ENCODE data around the gene LDHD. TPM values are rescaled to one million over a fixed set of nuclear protein-coding genes. Genes with fewer than 3 reads are reported as not detected.

The LDHD gene
- total and polyA plus RNA-seq, 9 of the 15 experiments (the other 6 are each of a cell fraction or from before 2014, with no cell fraction given), result 0.19 to 0.86 (median 0.54) TPM; not detected in 3

DNA sequence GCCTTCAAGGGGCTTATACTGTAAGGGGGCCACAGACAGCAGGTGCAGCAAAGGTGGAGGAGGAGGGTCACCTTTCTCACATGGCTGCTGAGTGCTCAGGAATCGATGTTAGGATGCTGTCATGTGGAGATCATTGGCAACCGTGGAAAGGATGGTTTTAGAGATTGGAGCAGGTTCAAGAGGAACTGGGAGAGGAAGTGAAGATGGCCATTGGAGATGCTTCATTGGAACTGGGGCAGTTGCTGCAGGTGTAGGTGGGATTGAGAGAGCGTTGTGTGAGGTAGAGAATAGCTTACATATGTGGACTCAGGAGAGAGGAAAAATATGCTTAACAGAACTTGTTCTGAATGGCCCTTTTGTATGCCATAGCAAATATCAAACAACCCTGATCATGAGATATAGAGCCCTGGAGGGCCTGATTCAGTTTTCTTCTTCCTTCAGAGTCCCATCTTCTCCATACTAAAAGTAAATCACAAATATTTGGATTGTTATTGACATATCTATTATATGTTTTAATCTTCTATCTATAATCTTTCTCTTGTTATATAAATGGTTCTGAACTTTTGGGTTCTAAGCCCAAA, 40.8 kb downstream of the LDHD start:
- peaks cover 35 to 62% of the 10 kb centered on the region in 2 experiments for H3K4me1 ChIP-seq (replicated peaks in 1 of 2; ENCODE audit: control insufficient read depth in 2 of 2, insufficient read depth in 2 of 2, low read length in 2 of 2)
- peak overlapping the region; percentile 47 to 88; a peak in 3 of 4 replicates for H3K9ac ChIP-seq (ENCODE audit: insufficient read depth in 1 of 2, low read depth in 2 of 2, low read length in 2 of 2)
- ChIA-PET POLR2A (interaction anchor here (1.0 kb wide), 1 partner anchor 9 kb away, joined by 5 read pairs; no protein-coding TSS in a partner anchor), CTCF (ENCODE audit: low intra/inter-chr PET ratio) (no interaction called here)
- peak overlapping the region; percentile 81 for H3K27ac ChIP-seq (ENCODE audit: extremely low read depth, low read depth, low read length)
- no peak overlapping the region for H3K4me3 ChIP-seq
- H3K4me2 ChIP-seq (ENCODE audit: insufficient read depth, low read length), result peak overlapping the region; percentile 86
- ATAC-seq (no peak), FAIRE-seq (no peak), DNase-seq (ENCODE audit: extremely low read depth in 1 of 4, low spot score in 3 of 4) (no peak)
- intact Hi-C loops (cut with micrococcal nuclease) (no loop called here), in situ Hi-C loops (cut with MboI) (no loop called here)
- no peaks in the 10 kb centered on the region; the same call in 2 of the 3 replicates for H3K36me3 ChIP-seq (ENCODE audit: control insufficient read depth, insufficient read depth, low read length)
- peak overlapping the region; percentile 74 for H2AFZ ChIP-seq (ENCODE audit: low read depth, low read length)
- H3K9me1 ChIP-seq (ENCODE audit: control insufficient read depth, insufficient read depth, low read length), result no peaks in the 10 kb centered on the region
- no peaks in the 10 kb centered on the region for H3K9me3 ChIP-seq (replicated peaks; ENCODE audit: control insufficient read depth, insufficient read depth, low read depth, low read length)
- H3K79me2 ChIP-seq (ENCODE audit: control insufficient read depth, insufficient read depth, low read length), result peaks cover 90% of the 10 kb centered on the region
- BruUV-seq (replicated peaks), result no TSS peak
- no peaks in the 10 kb centered on the region for H4K20me1 ChIP-seq (replicated peaks; ENCODE audit: control insufficient read depth, insufficient read depth, low read length)
- 52% methylated on average over 3 of the region's 3 CpGs for WGBS (ENCODE audit: insufficient coverage, low coverage, missing lambda C conversion rate)
- no peaks in the 10 kb centered on the region for H3K27me3 ChIP-seq (ENCODE audit: control insufficient read depth in 2 of 2, insufficient read depth in 2 of 2, low read length in 2 of 2)
- TF ChIP-seq NEUROD1 (IDR thresholded peaks at IDR 0.05; ENCODE audit: borderline replicate concordance, low read depth, low read length, partially characterized antibody) (no peak), NFRKB (IDR thresholded peaks at IDR 0.05; ENCODE audit: low read depth) (peak; percentile 4; the same call in 1 of the 2 replicates), SPI1 (IDR thresholded peaks at IDR 0.05; ENCODE audit: borderline replicate concordance, low read depth, low read length) (peak; percentile 73), ZNF347 (CRISPR knock-in tag; IDR thresholded peaks at IDR 0.05; ENCODE audit: low read depth) (no peak), THRB (CRISPR knock-in tag; conservative IDR thresholded peaks at IDR 0.05) (0 out of 2 replicates have a peak, but pooled peaks have one; percentile 8), UBTF (IDR thresholded peaks at IDR 0.05; ENCODE audit: borderline replicate concordance in 1 of 2, low read depth in 2 of 2, low read length in 2 of 2) (0 out of 4 replicates have a peak, but pooled peaks of 1 of the 2 experiments have one; percentile 13), HDGF (IDR thresholded peaks at IDR 0.05) (0 out of 2 replicates have a peak, but pooled peaks have one; percentile 55), GABPA (tag; conservative IDR thresholded peaks at IDR 0.05; ENCODE audit: low read depth) (peak; percentile 11; the same call in 1 of the 2 replicates)
- TF ChIP-seq, protein P1, sequence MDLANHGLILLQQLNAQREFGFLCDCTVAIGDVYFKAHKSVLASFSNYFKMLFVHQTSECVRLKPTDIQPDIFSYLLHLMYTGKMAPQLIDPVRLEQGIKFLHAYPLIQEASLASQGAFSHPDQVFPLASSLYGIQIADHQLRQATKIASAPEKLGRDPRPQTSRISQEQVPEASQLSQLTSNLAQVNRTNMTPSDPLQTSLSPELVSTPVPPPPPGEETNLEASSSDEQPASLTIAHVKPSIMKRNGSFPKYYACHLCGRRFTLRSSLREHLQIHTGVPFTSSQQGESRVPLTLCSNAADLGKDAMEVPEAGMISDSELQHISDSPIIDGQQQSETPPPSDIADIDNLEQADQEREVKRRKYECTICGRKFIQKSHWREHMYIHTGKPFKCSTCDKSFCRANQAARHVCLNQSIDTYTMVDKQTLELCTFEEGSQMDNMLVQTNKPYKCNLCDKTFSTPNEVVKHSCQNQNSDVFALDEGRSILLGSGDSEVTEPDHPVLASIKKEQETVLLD (IDR thresholded peaks at IDR 0.05), result 0 out of 2 replicates have a peak, but pooled peaks have one; percentile 7
- TF ChIP-seq, protein P2, sequence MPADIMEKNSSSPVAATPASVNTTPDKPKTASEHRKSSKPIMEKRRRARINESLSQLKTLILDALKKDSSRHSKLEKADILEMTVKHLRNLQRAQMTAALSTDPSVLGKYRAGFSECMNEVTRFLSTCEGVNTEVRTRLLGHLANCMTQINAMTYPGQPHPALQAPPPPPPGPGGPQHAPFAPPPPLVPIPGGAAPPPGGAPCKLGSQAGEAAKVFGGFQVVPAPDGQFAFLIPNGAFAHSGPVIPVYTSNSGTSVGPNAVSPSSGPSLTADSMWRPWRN (IDR thresholded peaks at IDR 0.05; ENCODE audit: low read depth), result no peak
- TF ChIP-seq, protein P3, sequence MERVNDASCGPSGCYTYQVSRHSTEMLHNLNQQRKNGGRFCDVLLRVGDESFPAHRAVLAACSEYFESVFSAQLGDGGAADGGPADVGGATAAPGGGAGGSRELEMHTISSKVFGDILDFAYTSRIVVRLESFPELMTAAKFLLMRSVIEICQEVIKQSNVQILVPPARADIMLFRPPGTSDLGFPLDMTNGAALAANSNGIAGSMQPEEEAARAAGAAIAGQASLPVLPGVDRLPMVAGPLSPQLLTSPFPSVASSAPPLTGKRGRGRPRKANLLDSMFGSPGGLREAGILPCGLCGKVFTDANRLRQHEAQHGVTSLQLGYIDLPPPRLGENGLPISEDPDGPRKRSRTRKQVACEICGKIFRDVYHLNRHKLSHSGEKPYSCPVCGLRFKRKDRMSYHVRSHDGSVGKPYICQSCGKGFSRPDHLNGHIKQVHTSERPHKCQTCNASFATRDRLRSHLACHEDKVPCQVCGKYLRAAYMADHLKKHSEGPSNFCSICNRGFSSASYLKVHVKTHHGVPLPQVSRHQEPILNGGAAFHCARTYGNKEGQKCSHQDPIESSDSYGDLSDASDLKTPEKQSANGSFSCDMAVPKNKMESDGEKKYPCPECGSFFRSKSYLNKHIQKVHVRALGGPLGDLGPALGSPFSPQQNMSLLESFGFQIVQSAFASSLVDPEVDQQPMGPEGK (CRISPR knock-in tag; IDR thresholded peaks at IDR 0.05; ENCODE audit: borderline replicate concordance), result 0 out of 2 replicates have a peak, but pooled peaks have one; percentile 36
